ENCODE measurements around the gene ELMO1. TPM values are rescaled to one million over a fixed set of nuclear protein-coding genes. Genes with fewer than 3 reads are reported as not detected.

The ELMO1 gene
- total RNA-seq, 1 experiment from 2014 or later = 7.8 TPM

DNA sequence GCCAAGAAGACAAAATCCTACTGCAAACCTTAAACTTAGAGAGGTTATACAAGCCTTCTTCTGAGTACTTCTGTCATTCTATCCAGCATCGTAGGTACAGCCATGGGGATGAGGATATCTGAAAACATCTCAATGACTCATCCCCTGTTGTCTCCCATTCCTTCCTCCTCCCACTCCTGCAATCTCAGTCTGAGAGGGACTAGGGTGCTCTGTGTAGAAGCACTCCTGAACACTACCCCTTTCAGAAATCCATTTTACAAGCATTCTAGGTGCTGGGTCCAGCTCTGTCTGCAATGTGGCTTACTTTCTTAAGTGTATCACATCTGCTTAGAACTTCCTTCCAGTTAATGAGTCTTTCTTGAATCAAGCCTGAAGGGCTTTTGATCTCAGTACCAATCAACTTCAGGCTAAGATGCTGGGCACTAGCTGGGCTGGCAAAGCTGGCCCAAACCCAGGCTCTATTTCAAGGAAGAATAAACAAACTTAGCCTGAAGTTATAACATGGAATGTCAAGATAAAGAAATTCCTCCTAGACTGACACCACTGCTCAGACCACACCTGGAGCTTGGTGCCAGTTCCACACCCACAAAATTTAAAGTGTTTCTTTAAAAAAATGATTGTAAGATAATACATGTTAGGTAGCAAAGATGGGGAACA, 454.1 kb downstream of the ELMO1 start:
- Histone ChIP-seq H2BK20ac (ENCODE audit: low read depth, low read length, poor library complexity, severe bottlenecking) (no peak overlapping the region), H3K4me2 (ENCODE audit: insufficient read depth, insufficient read length, low read length) (no peak overlapping the region), H4K91ac (ENCODE audit: insufficient read length, low read depth, low read length) (no peak overlapping the region), H3K27me3 (ENCODE audit: insufficient read depth, low read length) (no peaks in the 10 kb centered on the region), H3K79me2 (ENCODE audit: insufficient read depth, low read length) (no peaks in the 10 kb centered on the region), H2AK5ac (ENCODE audit: insufficient read length, low read length) (no peak overlapping the region), H3K23me2 (ENCODE audit: insufficient read length, low read depth, low read length, poor library complexity, severe bottlenecking) (no peaks in the 10 kb centered on the region), H3K9me3 (ENCODE audit: control insufficient read depth, low read depth, low read length) (no peaks in the 10 kb centered on the region), H3K18ac (ENCODE audit: insufficient read length, low read depth, low read length) (no peak overlapping the region), H3K23ac (ENCODE audit: insufficient read length, low read depth, low read length) (no peak overlapping the region), H3K79me1 (ENCODE audit: insufficient read depth, low read depth, low read length, poor library complexity, severe bottlenecking) (no peaks in the 10 kb centered on the region), H3K56ac (ENCODE audit: insufficient read length, low read depth, low read length) (no peak overlapping the region), H4K5ac (ENCODE audit: insufficient read length, low read depth, low read length) (no peak overlapping the region), H2AFZ (ENCODE audit: low read length) (no peak overlapping the region), H2BK12ac (ENCODE audit: insufficient read length, low read depth, low read length) (no peak overlapping the region), H2BK5ac (ENCODE audit: insufficient read length, low read length) (no peak overlapping the region), H4K8ac (replicated peaks; ENCODE audit: insufficient read length, low read depth, low read length) (no peak overlapping the region), H3K9ac (ENCODE audit: extremely low read depth, insufficient read length, low read length) (no peak overlapping the region), H3K27ac (ENCODE audit: insufficient read length, low read depth, low read length) (no peak overlapping the region), H2BK15ac (ENCODE audit: low read depth, low read length) (no peak overlapping the region), H3K4ac (ENCODE audit: low read depth, low read length) (no peak overlapping the region), H2BK120ac (ENCODE audit: low read depth, low read length, poor library complexity, severe bottlenecking) (no peak overlapping the region), H3T11ph (ENCODE audit: low read length) (no peak overlapping the region), H4K20me1 (ENCODE audit: control insufficient read depth, insufficient read depth, insufficient read length) (no peaks in the 10 kb centered on the region), H3K14ac (ENCODE audit: insufficient read depth, low read length) (no peak overlapping the region), H3K4me1 (ENCODE audit: insufficient read depth, low read length) (peaks cover 4% of the 10 kb centered on the region; the same call in 1 of the 2 replicates)
- H3K4me3 Mint-ChIP-seq = no peak overlapping the region
- no peak for DNase-seq
- no CpG with 5 or more reads among the region's 1 CpG for WGBS (ENCODE audit: extremely low coverage, insufficient read length, low lambda C conversion rate)
- no peak overlapping the region for H3K27ac Mint-ChIP-seq
- H3K36me3 Mint-ChIP-seq (ENCODE audit: insufficient read depth in 1 of 3, low read depth in 3 of 3) = no peaks in the 10 kb centered on the region
- TF ChIP-seq, protein P1, sequence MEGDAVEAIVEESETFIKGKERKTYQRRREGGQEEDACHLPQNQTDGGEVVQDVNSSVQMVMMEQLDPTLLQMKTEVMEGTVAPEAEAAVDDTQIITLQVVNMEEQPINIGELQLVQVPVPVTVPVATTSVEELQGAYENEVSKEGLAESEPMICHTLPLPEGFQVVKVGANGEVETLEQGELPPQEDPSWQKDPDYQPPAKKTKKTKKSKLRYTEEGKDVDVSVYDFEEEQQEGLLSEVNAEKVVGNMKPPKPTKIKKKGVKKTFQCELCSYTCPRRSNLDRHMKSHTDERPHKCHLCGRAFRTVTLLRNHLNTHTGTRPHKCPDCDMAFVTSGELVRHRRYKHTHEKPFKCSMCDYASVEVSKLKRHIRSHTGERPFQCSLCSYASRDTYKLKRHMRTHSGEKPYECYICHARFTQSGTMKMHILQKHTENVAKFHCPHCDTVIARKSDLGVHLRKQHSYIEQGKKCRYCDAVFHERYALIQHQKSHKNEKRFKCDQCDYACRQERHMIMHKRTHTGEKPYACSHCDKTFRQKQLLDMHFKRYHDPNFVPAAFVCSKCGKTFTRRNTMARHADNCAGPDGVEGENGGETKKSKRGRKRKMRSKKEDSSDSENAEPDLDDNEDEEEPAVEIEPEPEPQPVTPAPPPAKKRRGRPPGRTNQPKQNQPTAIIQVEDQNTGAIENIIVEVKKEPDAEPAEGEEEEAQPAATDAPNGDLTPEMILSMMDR (conservative IDR thresholded peaks at IDR 0.05) = no peak
- H3K4me1 Mint-ChIP-seq = peaks cover 5 to 6% of the 10 kb centered on the region in 2 experiments
- H3K9me3 Mint-ChIP-seq = no peaks in the 10 kb centered on the region
- H3K27me3 Mint-ChIP-seq (ENCODE audit: low read depth) = no peaks in the 10 kb centered on the region
